ENCODE results near the gene KCNH1.
"Not testable (repeated sequence)": the region's sequence is repeated elsewhere in the genome, so short reads cannot be mapped to it uniquely, and the experiment has no call there.

KCNH1 gene

DNA sequence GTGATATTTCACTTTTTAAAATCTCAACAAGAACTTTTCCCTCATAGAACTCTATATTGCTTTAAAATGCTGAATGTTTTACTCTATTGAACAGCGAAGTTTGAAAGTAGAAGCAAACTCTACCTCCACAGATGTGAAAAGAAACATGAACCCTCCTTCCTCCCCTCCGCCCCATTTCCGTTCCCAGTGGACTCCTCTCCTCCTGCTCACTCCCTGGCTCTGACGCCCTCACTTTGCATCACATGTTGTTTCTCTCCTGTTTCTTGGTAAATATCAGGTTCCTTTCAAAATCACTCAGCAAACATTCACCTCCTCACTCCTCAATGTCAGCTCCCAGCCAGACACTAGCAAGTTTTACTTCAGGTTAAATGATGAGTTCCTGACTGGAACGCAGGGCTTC lies 34.6 kb downstream of the KCNH1 start:
- no peak for DNase-seq (ENCODE audit: low read depth in 2 of 3, low spot score in 1 of 3)

DNA sequence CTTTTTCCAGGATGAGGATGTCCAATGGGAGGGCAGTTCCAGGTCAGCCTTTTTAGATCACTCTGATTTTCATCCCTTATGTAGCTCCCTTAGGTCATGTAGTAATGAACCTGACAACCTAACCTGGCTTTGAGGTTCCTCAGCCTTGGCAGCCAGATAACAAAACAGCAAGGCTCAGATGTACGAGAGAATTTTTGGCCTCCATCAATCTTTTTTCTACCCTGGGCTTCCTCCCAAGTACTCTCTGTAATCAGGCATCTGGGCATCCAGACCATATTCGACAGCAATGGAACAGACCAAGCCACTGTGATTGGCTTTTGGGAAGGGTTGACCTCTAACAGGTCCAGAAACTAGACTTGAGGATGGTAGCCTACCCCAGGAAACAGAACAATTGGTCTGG lies 38.6 kb downstream of the KCNH1 start:
- no peak for DNase-seq (ENCODE audit: low read depth in 2 of 3, low spot score in 1 of 3)

DNA sequence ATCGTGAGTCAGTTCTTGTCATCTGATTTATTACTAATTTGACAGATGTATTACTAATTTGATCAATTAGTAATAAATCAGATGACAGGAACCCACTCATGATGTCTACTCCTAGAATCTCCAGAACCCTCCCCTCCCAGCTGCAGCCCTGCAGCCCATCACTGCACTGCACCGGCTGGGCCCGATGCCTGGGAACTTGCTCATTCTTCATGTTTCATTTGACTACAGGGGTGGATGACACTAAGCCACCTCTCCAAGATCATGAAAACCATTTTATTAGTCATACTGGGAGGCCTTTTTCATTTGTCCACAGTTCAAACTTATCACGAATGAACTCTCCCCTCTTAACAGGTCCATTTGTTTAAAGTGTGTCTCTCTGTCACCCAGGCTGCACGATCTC lies 41.0 kb downstream of the KCNH1 start:
- DNase-seq (ENCODE audit: low read depth in 2 of 3, low spot score in 1 of 3): no peak

DNA sequence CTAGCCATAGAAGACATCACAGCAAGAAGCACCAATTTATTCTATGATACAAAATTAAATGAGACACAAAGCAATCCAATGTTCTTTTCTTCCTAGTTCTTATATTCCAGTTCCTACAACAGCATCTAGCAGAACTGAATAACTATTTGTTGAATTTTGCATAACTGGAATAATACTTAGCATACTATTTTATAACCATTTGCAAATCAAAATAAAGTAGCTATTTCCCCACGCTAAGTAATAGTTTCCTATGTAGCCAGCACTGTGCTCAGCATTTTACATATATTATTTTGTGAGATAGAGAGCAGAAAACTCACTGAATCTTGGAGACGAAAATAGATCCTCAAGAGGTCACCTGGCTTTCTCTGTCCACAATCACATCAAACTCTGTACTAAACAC lies 42.1 kb downstream of the KCNH1 start:
- no peak for DNase-seq (ENCODE audit: low read depth in 2 of 3, low spot score in 1 of 3)

DNA sequence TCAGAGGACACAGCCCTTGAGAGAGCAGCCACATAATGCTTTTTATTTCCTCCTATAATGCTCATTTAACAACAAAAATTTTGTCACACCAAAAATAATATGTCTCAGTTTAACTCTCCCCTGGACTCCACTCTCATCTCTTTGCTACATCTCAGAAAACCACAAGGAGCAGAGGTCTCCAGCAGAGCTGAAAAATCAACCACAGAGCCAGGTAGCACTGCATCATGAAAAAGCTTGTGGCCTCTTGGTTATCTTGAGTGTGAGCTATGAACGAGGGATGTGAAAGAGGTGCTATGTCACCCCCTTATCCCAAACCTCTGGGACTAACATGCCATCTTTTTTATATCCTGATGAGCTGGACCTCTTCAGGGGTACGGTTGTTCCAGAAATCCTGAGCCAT lies 44.4 kb downstream of the KCNH1 start:
- no peak for DNase-seq (ENCODE audit: low read depth in 2 of 3, low spot score in 1 of 3)

DNA sequence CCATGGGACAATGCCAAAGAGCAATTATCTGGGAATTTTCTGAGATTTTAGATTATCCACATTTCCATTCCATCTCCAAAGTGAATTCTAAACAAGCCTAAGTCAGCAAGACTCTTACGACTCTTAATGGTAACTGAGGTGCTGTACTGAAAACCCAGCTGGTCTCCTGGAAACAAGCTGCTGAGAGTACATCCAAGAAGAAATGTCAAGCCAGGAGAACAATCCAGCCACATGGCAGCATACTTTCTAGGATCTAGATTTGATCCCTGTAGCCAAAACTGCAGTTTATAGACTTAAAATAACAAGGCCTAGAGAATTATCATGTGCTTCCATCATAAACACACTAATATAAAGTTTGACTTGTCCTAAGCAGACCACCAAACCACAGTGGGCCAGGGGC lies 45.8 kb downstream of the KCNH1 start:
- no peak for DNase-seq (ENCODE audit: low read depth in 2 of 3, low spot score in 1 of 3)

DNA sequence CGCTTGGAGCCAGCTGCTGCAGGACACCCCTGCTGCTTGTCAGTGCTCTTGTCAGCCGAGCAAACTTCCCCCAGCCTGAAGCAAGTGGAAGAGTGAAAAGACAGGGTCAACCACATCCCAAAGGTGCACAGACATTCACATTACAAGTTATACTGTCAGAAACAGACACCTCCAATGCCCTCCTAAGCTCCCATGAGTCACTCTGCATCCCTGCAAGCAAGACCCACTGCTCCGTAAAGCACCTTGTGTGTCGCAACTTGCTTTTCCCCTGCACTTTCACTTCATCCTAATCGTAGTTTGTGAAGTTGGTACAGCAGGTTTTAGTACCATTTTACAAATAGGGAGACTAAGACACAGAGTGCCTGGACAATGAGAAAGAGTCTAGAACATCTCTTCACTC lies 51.1 kb downstream of the KCNH1 start:
- no peak for DNase-seq (ENCODE audit: low read depth in 2 of 3, low spot score in 1 of 3)

DNA sequence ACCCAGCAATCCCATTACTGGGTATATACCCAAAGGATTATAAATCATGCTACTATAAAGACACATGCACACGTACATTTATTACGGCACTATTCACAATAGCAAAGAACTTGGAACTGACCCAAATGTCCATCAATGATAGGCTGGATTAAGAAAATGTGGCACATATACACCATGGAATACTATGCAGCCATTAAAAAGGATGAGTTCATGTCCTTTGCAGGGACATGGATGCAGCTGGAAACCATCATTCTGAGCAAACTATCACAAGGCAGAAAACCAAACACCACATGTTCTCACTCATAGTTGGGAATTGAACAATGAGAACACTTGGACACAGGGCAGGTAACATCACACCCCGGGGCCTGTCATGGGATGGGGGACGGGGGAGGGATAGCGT lies 52.5 kb downstream of the KCNH1 start:
- DNase-seq (ENCODE audit: low read depth in 2 of 3, low spot score in 1 of 3): not testable (repeated sequence)

DNA sequence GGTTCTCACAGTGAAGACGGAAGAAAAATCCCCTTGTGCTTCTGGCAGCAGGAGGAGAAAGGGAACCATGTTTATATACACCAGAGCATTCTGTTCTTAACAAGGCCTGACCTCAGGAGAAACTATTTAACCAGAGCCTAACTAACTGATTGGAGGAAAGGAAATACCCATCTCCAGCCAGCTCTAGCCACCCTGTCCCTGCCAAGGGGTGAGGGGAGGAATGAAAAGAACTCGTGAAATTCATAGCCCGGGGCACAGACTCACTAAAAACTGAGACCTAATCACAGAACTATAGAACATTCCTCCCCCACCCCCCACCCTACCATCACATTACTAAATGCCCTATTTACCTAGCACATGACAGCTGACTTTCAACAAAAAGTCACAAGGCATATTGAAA lies 65.0 kb downstream of the KCNH1 start:
- no peak for DNase-seq (ENCODE audit: low read depth in 2 of 3, low spot score in 1 of 3)

DNA sequence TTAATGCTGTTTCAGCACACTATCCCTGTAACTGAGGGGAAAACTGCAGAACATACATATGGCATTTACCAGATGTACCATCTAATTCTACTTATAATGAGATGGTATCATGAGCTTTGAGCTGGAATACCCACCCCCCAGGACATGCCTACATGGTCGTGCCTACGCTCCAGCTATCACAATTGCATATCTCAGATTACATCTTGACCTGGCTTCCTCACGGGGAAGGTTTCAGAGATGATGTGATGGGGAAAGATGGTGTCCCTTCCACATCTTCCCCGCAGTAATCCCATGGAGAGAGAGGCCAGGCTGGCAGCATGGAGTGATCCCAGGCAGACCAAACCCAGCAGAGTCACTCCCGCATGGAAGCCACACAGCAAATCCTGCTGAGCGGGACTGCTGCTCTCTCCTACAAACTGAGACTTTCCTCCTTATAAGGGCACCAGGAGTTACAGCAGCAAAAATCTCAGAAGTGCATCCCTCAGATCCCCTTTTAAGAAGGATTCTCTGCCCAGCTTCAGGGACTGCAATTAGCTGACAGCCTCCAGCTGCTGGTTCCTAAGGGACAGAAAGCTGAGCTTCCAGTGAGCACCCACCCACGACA lies 67.1 kb downstream of the KCNH1 start:
- DNase-seq (ENCODE audit: low read depth in 2 of 3, low spot score in 1 of 3): no peak

DNA sequence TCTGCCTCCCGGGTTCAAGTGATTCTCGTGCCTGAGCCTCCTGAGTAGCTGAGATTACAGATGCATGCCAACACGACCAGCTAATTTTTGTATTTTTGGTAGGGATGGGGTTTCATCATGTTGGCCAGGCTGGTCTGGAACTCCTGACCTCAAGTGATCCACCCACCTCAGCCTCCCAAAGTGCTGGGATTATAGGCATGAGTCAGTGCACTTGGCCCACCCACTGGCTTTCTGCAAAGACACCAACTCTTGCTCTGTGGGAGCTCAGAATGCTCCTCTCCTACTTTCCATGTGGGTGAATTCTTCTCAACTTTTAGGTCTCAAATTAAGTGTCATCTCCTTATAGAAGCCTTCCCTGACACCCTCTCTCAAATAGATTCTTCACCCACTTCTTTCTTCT lies 92.1 kb downstream of the KCNH1 start:
- DNase-seq (ENCODE audit: low read depth in 2 of 3, low spot score in 1 of 3): not testable (repeated sequence)

DNA sequence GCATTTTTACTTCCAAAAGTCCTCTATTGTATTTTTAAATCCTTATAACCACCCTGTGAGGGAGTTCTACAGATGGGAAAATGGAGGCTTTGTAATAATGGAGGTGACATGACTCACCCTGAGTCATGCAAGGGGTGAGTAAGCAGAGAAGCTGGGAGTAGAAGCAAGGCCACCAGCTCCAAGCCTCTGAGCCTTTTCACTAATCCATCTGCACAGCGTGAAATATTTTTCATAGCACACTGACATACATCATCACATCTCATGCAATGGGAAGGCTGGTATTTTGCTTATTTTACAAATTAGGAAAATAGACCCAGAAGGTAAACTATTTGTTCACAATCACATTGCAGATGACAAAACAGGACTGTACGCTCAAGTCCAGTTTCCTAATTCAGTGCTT lies 96.9 kb downstream of the KCNH1 start:
- no peak for DNase-seq (ENCODE audit: low read depth in 2 of 3, low spot score in 1 of 3)

DNA sequence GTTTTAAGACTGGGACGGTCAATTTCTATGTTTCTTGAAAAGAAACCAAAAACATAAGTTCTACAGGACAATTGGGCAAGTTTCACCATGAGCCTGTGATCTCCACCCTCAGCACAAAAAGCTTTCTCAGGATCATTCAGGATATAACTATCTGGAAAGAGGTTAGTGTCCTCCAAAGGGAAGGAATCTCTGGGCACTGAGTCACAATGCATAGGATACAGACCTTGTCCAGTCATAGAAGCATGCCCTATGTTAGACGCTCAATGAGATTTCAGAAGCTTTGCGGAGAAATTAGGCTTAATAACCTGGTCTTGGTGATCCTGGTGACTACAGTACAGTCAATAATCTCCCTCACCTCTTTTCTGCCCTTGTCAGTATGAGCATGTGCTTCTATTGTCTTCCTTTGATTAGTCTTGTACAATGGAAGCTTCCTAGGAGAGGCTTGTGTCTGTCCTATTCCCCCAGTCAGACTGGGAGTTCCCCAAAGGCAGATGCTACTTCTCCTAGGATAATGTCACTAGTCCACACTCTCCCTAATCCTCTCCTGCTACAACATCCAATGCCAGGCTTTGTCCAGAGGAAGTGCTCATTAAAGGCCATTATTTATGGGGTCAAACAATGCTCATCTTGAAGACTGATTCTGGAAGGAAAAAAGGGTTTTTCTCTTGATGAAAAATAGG lies 97.4 kb downstream of the KCNH1 start:
- DNase-seq (ENCODE audit: low read depth in 2 of 3, low spot score in 1 of 3): no peak

DNA sequence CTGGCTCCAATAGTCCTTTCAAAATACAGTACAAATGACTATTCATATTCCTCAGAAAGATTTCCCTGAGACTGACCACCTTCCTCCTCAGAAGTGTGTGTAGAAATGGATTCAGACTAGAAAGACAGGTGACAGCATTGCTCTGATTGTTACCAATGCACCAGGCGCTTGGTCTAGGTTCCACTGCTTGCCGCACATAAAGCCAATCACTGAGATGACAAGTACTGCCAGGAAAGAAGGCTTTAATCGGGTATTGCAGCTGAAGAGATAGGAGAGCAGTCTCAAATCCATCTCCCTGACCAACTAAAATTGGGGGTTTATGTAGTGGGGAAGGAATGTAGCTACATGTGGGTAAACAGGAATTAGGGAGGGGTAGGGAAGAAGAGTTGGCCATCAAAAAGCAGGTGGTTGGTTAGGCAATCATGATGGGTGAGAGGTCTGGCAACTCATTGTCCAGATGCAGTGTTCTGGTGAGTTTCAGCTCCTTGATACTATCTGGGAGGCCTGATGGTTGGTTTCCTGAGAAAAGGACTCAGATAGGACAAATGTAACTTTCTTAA lies 98.0 kb downstream of the KCNH1 start:
- no peak for DNase-seq (ENCODE audit: low read depth in 2 of 3, low spot score in 1 of 3)

DNA sequence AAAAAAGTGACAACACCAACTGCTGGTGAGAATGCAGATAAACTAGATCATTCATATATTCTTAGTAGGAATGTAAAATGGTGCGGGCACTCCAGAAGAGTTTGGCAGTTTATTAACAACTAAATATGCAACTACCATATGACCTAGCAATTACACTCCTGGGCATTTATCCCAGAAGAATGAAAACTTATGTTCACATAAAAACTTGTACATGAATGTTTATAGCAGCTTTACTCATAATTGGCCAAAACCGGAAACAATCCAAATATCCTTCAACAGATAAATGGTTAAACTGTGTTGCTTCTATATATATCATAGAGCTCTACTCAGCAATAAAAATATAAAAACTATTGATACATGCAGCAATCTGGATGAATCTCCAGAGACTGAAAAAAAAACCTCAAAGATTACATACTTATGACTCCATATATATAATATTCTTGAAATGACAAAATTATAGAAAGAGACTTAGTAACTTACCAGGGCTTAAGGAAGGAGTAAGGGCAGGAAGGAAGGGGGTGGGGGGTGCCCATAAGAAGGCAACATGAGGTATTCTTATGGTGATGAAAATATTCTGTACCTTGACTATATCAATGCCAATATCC lies 99.9 kb downstream of the KCNH1 start:
- DNase-seq (ENCODE audit: low read depth in 2 of 3, low spot score in 1 of 3): no peak

DNA sequence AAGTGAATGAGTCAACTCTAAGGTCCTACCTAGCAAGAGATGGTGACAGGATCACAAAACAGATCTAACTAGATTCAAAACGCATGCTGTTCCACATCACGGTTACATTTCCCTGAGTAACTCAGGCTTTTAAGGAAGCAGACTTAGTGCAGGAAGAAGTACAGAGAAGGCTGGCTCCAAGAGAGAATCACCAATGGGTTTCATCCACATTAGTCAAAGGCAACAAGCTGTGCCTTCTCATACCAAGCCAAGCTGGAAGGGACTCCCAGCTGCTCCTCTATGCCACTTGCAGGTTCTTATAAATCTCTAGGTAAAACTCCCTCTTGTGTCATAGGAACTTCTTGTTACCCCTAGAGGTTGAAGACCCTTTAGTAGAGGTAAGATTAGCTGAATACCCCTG lies 109.0 kb downstream of the KCNH1 start:
- no peak for DNase-seq (ENCODE audit: low read depth in 2 of 3, low spot score in 1 of 3)

DNA sequence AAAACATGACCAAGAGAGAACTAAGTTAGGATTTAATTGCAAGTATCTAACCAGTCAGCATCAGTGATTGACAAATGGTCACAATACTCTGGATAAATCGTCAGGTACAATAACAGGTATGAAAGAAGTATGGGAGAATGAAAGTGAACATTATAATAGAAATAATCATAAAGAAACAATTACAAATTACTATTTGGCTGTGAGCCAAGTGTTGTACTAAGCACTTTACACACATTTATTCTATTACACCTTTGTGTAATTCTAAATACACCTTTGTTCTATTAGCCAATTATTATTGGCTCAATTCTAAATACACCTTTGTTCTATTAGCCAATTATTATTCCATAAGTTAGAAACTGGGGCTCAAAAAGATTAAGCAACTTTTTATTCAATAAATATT lies 114.7 kb downstream of the KCNH1 start:
- no peak for DNase-seq (ENCODE audit: low read depth in 2 of 3, low spot score in 1 of 3)

DNA sequence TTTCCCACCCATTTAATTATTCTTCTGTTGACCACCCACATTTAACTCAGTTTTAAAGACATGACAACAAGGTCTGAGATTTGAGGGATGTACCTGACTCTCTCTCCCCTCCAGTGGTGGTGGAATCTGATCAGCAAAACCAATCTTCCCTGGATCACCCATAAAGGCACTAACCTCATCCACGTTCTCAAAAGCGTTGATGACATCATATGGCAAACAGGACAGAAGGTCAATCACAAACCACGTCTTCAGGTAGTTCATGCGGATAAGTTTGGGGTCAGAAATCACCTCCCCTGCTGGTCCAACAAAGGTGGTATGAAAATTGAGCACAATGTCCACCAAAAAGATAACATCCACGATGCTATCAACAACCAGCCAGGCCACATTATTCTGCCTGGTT lies 115.3 kb downstream of the KCNH1 start:
- no peak for DNase-seq (ENCODE audit: low read depth in 2 of 3, low spot score in 1 of 3)

DNA sequence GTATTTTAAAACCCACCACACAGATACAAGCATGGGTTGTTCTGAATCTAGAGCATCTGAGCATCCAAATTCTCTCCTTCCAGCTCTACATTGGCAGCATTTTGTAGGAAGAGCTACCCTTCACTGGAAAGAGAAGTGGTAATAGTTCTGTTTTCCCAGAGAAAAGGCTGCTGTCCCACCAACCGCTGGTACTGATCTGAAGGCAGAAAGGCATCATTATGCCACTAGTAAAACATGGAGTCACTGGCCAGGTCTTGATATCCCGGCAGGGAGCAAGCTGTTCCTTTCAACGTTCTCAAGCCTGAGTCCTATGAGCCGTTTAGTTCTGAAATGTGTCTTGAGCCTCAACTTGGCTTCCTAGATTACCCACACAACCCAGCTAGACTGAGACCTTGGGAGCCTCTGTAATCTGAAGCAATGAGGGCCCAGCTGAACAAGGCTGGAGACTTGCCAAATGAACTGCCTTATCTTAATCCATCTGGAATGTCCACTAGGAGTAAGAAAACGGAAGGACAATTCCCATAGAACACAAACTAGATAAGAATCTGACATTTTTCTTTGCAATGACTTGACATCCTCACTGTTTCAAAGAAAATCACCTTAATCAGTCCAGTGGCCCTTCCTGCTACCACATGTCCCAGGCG lies 116.8 kb downstream of the KCNH1 start:
- no peak for DNase-seq (ENCODE audit: low read depth in 2 of 3, low spot score in 1 of 3)

DNA sequence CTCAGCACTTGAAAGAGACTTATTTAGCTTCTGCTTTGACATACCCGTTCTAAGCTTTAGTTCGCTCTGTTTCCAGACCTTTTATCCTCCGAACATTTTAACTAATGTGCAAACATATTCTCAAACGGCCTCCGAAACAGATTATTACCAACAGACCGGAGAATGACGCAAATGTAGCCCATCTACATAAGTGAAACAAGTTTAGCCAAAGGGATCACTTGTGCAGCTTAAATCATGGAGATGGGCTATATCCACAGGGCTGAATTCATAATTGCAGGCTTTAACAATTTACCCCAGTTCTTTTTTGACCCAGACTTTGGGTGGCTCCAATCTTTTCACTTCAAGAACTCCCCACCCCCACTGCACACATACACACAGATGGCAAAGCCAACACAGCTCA lies 119.7 kb downstream of the KCNH1 start:
- DNase-seq (ENCODE audit: low read depth in 2 of 3, low spot score in 1 of 3): no peak

DNA sequence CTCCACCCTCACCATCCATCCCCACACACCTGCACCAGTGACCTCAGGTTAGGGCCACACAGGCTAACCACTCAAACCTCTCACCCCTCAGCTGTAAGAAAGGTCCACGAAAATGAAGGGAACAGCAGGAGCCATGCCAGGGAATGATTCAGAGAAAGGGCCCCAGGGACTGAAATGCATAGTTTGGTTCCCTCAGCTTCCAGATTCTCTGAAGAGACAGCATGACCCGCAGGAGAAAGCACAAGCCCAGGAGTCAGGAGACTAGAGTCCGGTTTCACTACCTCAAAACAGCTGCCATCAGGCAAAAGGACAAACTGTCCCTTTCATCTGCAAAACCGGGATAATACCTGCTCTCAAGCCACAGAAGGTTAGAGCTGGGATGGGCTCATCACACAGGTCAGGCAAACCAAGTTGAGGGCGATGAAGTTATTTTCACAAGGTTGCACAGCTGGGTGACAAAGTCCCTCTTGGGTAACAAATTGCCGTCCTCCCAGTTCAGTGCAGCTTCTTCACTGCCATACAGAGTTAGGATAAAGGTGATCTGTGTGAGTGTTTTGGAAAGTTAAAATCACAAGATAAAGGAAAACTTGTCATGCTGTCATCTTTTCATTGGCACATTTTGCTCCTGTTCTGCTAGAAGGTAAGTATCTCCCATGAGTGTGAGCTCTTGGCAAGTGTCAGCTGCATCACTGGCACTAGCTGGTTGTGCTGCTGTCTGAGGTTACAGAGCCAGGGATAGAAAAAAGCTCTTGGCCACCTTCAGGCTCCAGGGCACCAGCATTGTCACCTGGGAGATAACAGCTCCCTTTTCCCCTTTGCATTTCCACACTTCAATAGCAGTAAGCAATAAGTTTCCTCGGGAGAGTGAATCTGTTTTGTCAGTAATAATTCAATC lies 120.4 kb downstream of the KCNH1 start:
- DNase-seq (ENCODE audit: low read depth in 2 of 3, low spot score in 1 of 3): no peak
